ENCODE data around the gene MASP1.

The MASP1 gene

GRCh38 chr3:187321766-187322165 is 30.2 kb upstream of the MASP1 start:
- TF ChIP-seq POLR2AphosphoS5 (IDR thresholded peaks at IDR 0.05; ENCODE audit: low read depth, low read length) (no peak), FOXP2 (optimal IDR thresholded peaks at IDR 0.05; ENCODE audit: borderline replicate concordance, extremely low read depth, extremely low read length, insufficient read depth) (no peak), TAF1 (IDR thresholded peaks at IDR 0.05; ENCODE audit: borderline replicate concordance, insufficient read depth, low read length) (no peak), SIN3A (IDR thresholded peaks at IDR 0.05; ENCODE audit: borderline replicate concordance, insufficient read depth, low read length) (no peak), REST (IDR thresholded peaks at IDR 0.05; ENCODE audit: insufficient read depth in 1 of 2, low read depth in 2 of 2, low read length in 2 of 2) (no peak)

- TF ChIP-seq POLR2AphosphoS5 (IDR thresholded peaks at IDR 0.05; ENCODE audit: low read depth, low read length) (no peak), FOXP2 (optimal IDR thresholded peaks at IDR 0.05; ENCODE audit: borderline replicate concordance, extremely low read depth, extremely low read length, insufficient read depth) (no peak), TAF1 (IDR thresholded peaks at IDR 0.05; ENCODE audit: borderline replicate concordance, insufficient read depth, low read length) (no peak), REST (IDR thresholded peaks at IDR 0.05; ENCODE audit: insufficient read depth in 1 of 2, low read depth in 2 of 2, low read length in 2 of 2) (no peak), SIN3A (IDR thresholded peaks at IDR 0.05; ENCODE audit: borderline replicate concordance, insufficient read depth, low read length) (no peak)
These were observed 28.3 kb upstream of the MASP1 start for GRCh38 chr3:187319699-187320302.

GRCh38 chr3:187318819-187319616 is 27.5 kb upstream of the MASP1 start:
- TF ChIP-seq POLR2AphosphoS5 (IDR thresholded peaks at IDR 0.05; ENCODE audit: low read depth, low read length) (no peak), SIN3A (IDR thresholded peaks at IDR 0.05; ENCODE audit: borderline replicate concordance, insufficient read depth, low read length) (no peak), TAF1 (IDR thresholded peaks at IDR 0.05; ENCODE audit: borderline replicate concordance, insufficient read depth, low read length) (no peak), FOXP2 (optimal IDR thresholded peaks at IDR 0.05; ENCODE audit: borderline replicate concordance, extremely low read depth, extremely low read length, insufficient read depth) (no peak), REST (IDR thresholded peaks at IDR 0.05; ENCODE audit: insufficient read depth in 1 of 2, low read depth in 2 of 2, low read length in 2 of 2) (no peak)

- TF ChIP-seq REST (IDR thresholded peaks at IDR 0.05; ENCODE audit: insufficient read depth in 1 of 2, low read depth in 2 of 2, low read length in 2 of 2), result no peak
- TF ChIP-seq TAF1 (IDR thresholded peaks at IDR 0.05; ENCODE audit: borderline replicate concordance, insufficient read depth, low read length), result no peak
These were observed 24.3 kb upstream of the MASP1 start for GRCh38 chr3:187315872-187316271.
